Mucosa of rectum (tissue), 2 donors: ENCODE measurements around the gene GABBR2.

Experiments
- H3K27ac ChIP-seq, 2 donors: one replicate each; pipeline ENCODE4 v1.7.0; 2013; ENCODE audit warnings: inconsistent platforms in 2 of 2, low read depth in 2 of 2, low read length in 2 of 2
- H3K27me3 ChIP-seq, 2 donors: one replicate each; pipeline ENCODE4 v1.7.0; 2013; ENCODE audit warnings: low read length in 2 of 2; ENCODE audit not compliant: control insufficient read depth in 2 of 2, insufficient read depth in 2 of 2
- H3K36me3 ChIP-seq, 2 donors: one replicate each; pipeline ENCODE4 v1.7.0; 2013; ENCODE audit warnings: low read length in 2 of 2; ENCODE audit not compliant: control insufficient read depth in 2 of 2, insufficient read depth in 2 of 2
- H3K4me1 ChIP-seq, 2 donors: one replicate each; pipeline ENCODE4 v1.7.0; 2013; ENCODE audit warnings: low read length in 2 of 2, mild to moderate bottlenecking in 1 of 2; ENCODE audit not compliant: control insufficient read depth in 2 of 2, insufficient read depth in 2 of 2
- H3K4me3 ChIP-seq, 2 donors: one replicate each; pipeline ENCODE4 v1.7.0; 2013; ENCODE audit warnings: low read length in 2 of 2
- H3K9ac ChIP-seq, 2 donors: one replicate each; pipeline ENCODE4 v1.7.0; 2013; ENCODE audit warnings: low read length in 2 of 2, low read depth in 1 of 2, mild to moderate bottlenecking in 1 of 2
- H3K9me3 ChIP-seq, 2 donors: one replicate each; pipeline ENCODE4 v1.7.0; 2013; ENCODE audit warnings: low read length in 2 of 2; ENCODE audit not compliant: control insufficient read depth in 2 of 2
- donor health status: healthy.
- donor health status: Normal muscosa, but diverticular disease.

The GABBR2 gene

GRCh38 chr9:98572796-98573195 lies 135.9 kb downstream of the GABBR2 start:
- Histone ChIP-seq H3K27me3 (peaks cover 0 to 7% of the 10 kb centered on the region in 2 donors), H3K4me1 (no peaks in the 10 kb centered on the region), H3K9me3 (no peaks in the 10 kb centered on the region), H3K4me3 (no peak overlapping the region), H3K36me3 (no peaks in the 10 kb centered on the region), H3K27ac (no peak overlapping the region), H3K9ac (no peak overlapping the region)

GRCh38 chr9:98572054-98572627 lies 136.6 kb downstream of the GABBR2 start:
- Histone ChIP-seq H3K4me1 (no peaks in the 10 kb centered on the region), H3K36me3 (no peaks in the 10 kb centered on the region), H3K9me3 (no peaks in the 10 kb centered on the region), H3K4me3 (no peak overlapping the region), H3K27me3 (peaks cover 0 to 3% of the 10 kb centered on the region in 2 donors), H3K9ac (no peak overlapping the region), H3K27ac (no peak overlapping the region)

GRCh38 chr9:98571643-98572042 lies 137.1 kb downstream of the GABBR2 start:
- Histone ChIP-seq H3K27ac (no peak overlapping the region), H3K9ac (no peak overlapping the region), H3K9me3 (no peaks in the 10 kb centered on the region), H3K4me3 (no peak overlapping the region), H3K36me3 (no peaks in the 10 kb centered on the region), H3K4me1 (no peaks in the 10 kb centered on the region), H3K27me3 (no peaks in the 10 kb centered on the region)

- no peaks in the 10 kb centered on the region for H3K27me3 ChIP-seq
These were observed 137.9 kb downstream of the GABBR2 start for GRCh38 chr9:98570663-98571440.

GRCh38 chr9:98570055-98570454 lies 138.7 kb downstream of the GABBR2 start:
- Histone ChIP-seq H3K36me3 (no peaks in the 10 kb centered on the region), H3K4me1 (no peaks in the 10 kb centered on the region), H3K4me3 (no peak overlapping the region), H3K9ac (no peak overlapping the region), H3K27me3 (no peaks in the 10 kb centered on the region), H3K9me3 (no peaks in the 10 kb centered on the region), H3K27ac (no peak overlapping the region)

More at GRCh38 chr9:98570663-98571440, 137.9 kb downstream of the GABBR2 start:
- no peaks in the 10 kb centered on the region for H3K36me3 ChIP-seq
- H3K9ac ChIP-seq: no peak overlapping the region
- no peak overlapping the region for H3K4me3 ChIP-seq
- H3K27ac ChIP-seq: no peak overlapping the region
- no peaks in the 10 kb centered on the region for H3K4me1 ChIP-seq
- H3K9me3 ChIP-seq: no peaks in the 10 kb centered on the region

- Histone ChIP-seq H3K4me3 (no peak overlapping the region), H3K36me3 (no peaks in the 10 kb centered on the region), H3K9ac (no peak overlapping the region), H3K4me1 (no peaks in the 10 kb centered on the region), H3K27me3 (no peaks in the 10 kb centered on the region), H3K27ac (no peak overlapping the region), H3K9me3 (no peaks in the 10 kb centered on the region)
These were observed 139.2 kb downstream of the GABBR2 start for GRCh38 chr9:98569491-98569890.

GRCh38 chr9:98568909-98569469 lies 139.7 kb downstream of the GABBR2 start:
- no peaks in the 10 kb centered on the region for H3K4me1 ChIP-seq
- H3K27me3 ChIP-seq: no peaks in the 10 kb centered on the region
- no peak overlapping the region for H3K4me3 ChIP-seq
- no peak overlapping the region for H3K9ac ChIP-seq
- no peak overlapping the region for H3K27ac ChIP-seq
- H3K36me3 ChIP-seq: no peaks in the 10 kb centered on the region
- H3K9me3 ChIP-seq: no peaks in the 10 kb centered on the region

- Histone ChIP-seq H3K9me3 (no peaks in the 10 kb centered on the region), H3K27me3 (no peaks in the 10 kb centered on the region), H3K36me3 (no peaks in the 10 kb centered on the region), H3K4me3 (no peak overlapping the region), H3K27ac (no peak overlapping the region), H3K4me1 (no peaks in the 10 kb centered on the region), H3K9ac (no peak overlapping the region)
These were observed 140.4 kb downstream of the GABBR2 start for GRCh38 chr9:98568234-98568908.

GRCh38 chr9:98567540-98568233 lies 141.0 kb downstream of the GABBR2 start:
- Histone ChIP-seq H3K27me3 (peaks cover 0 to 2% of the 10 kb centered on the region in 2 donors), H3K9me3 (no peaks in the 10 kb centered on the region), H3K27ac (no peak overlapping the region)

More at GRCh38 chr9:98567540-98568233, 141.0 kb downstream of the GABBR2 start:
- Histone ChIP-seq H3K36me3 (no peaks in the 10 kb centered on the region), H3K9ac (no peak overlapping the region), H3K4me3 (no peak overlapping the region), H3K4me1 (no peaks in the 10 kb centered on the region)
